Tibial nerve (tissue), 4 donors: ENCODE data around the gene YBX2.

ENCODE experiments used
- EP300 ChIP-seq, 2 donors: sonication (generic); formaldehyde crosslinking; IDR thresholded peaks; one replicate each; pipeline ENCODE4 v1.6.1; 2017; ENCODE audit warnings: antibody characterized with exemption in 2 of 2, mild to moderate bottlenecking in 1 of 2
- POLR2A ChIP-seq, 2 donors: fragments of 450-650 bp; IDR thresholded peaks; one replicate each; pipeline ENCODE4 v1.6.1; 2017; ENCODE audit warnings: antibody characterized with exemption in 2 of 2, mild to moderate bottlenecking in 2 of 2, moderate library complexity in 2 of 2
- TF ChIP-seq, protein P1 (sequence below), 5 experiments: fragments of 200-600 bp in 3 of 5; fragments of 450-650 bp in 2 of 5; sonication (generic) in 3 of 5; IDR thresholded peaks; one replicate each; pipeline ENCODE4 v1.5.1; 2016 to 2019; ENCODE audit warnings: antibody characterized with exemption in 5 of 5, mild to moderate bottlenecking in 3 of 5, moderate library complexity in 2 of 5

- TF ChIP-seq POLR2A (IDR thresholded peaks at IDR 0.05) (no peak), EP300 (IDR thresholded peaks at IDR 0.05) (no peak)
- TF ChIP-seq, protein P1, sequence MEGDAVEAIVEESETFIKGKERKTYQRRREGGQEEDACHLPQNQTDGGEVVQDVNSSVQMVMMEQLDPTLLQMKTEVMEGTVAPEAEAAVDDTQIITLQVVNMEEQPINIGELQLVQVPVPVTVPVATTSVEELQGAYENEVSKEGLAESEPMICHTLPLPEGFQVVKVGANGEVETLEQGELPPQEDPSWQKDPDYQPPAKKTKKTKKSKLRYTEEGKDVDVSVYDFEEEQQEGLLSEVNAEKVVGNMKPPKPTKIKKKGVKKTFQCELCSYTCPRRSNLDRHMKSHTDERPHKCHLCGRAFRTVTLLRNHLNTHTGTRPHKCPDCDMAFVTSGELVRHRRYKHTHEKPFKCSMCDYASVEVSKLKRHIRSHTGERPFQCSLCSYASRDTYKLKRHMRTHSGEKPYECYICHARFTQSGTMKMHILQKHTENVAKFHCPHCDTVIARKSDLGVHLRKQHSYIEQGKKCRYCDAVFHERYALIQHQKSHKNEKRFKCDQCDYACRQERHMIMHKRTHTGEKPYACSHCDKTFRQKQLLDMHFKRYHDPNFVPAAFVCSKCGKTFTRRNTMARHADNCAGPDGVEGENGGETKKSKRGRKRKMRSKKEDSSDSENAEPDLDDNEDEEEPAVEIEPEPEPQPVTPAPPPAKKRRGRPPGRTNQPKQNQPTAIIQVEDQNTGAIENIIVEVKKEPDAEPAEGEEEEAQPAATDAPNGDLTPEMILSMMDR (IDR thresholded peaks at IDR 0.05) = no peak
Observed at GRCh38 chr17:7312432-7313087, 18.1 kb upstream of the YBX2 start.
